H1 (cell line): ENCODE measurements around the gene CD72. TPM values are rescaled to one million over a fixed set of nuclear protein-coding genes. Genes with fewer than 3 reads are reported as not detected.

Experiments used
- CTCF ChIA-PET: fragments of 300-600 bp; sonication (Branson Sonifier 250); formaldehyde crosslinking; loops from one replicate; lab custom pipeline; 2021; ENCODE audit not compliant: partially characterized antibody; lab: Charles Lee
- POLR2A ChIA-PET: fragments of 300-600 bp; sonication (Branson Sonifier 250); formaldehyde crosslinking; loops from one replicate; lab custom pipeline; 2021; ENCODE audit warnings: inconsistent platforms; ENCODE audit not compliant: partially characterized antibody; lab: Charles Lee
- DNase-seq, 2 experiments: peaks; one replicate each; pipeline versions ENCODE4 v3.0.0 to v3.0.0-alpha.2; 2010 to 2022; ENCODE audit warnings: low spot score in 2 of 2, low read depth in 1 of 2, mixed read lengths in 1 of 2
- FAIRE-seq: peaks from 2 replicates; lab custom pipeline; 2011; peaks lifted over from hg19 to GRCh38; lab: Jason Lieb, UNC
- H2AFZ ChIP-seq: 2 replicates; pipeline ENCODE4 v1.8.1; 2012; ENCODE audit warnings: low read length, inconsistent platforms
- H2AK5ac ChIP-seq: 2 replicates; pipeline ENCODE4 v1.6.1; 2013; ENCODE audit warnings: low read depth, low read length
- H2BK120ac ChIP-seq: replicated peaks from 2 replicates; pipeline ENCODE3; 2013; ENCODE audit warnings: low read depth, low read length, inconsistent platforms
- H2BK12ac ChIP-seq: 2 replicates; pipeline ENCODE4 v1.6.1; 2013; ENCODE audit warnings: low read depth, low read length
- H2BK15ac ChIP-seq: 2 replicates; pipeline ENCODE4 v1.6.1; 2013; ENCODE audit warnings: low read length
- H2BK20ac ChIP-seq: 2 replicates; pipeline ENCODE4 v1.6.1; 2013; ENCODE audit warnings: low read length
- H2BK5ac ChIP-seq: 2 replicates; pipeline ENCODE4 v1.6.1; 2013; ENCODE audit warnings: low read depth, low read length
- H3K14ac ChIP-seq: 2 replicates; pipeline ENCODE4 v1.6.1; 2013; ENCODE audit warnings: inconsistent platforms; ENCODE audit not compliant: insufficient read length
- H3K18ac ChIP-seq: 2 replicates; pipeline ENCODE4 v1.6.1; 2013; ENCODE audit warnings: low read length; ENCODE audit errors: extremely low read depth
- H3K23ac ChIP-seq: 2 replicates; pipeline ENCODE4 v1.6.1; 2013; ENCODE audit warnings: inconsistent platforms; ENCODE audit not compliant: insufficient read length
- H3K23me2 ChIP-seq: 2 replicates; pipeline ENCODE4 v1.6.1; 2013; ENCODE audit warnings: low read depth, low read length
- H3K27ac ChIP-seq: 2 replicates; pipeline ENCODE4 v1.6.1; 2011; ENCODE audit warnings: low read depth, low read length, inconsistent platforms
- H3K27me3 ChIP-seq, 4 experiments: replicated peaks in 1 of 4; 1 replicate in 1 of 4; 2 replicates in 3 of 4; pipeline versions ENCODE4 v1.6.1 to v1.8.1; 2011 to 2013; ENCODE audit warnings: low read length in 3 of 4, mild to moderate bottlenecking in 3 of 4, inconsistent platforms in 2 of 4, mixed read lengths in 2 of 4, moderate library complexity in 1 of 4; ENCODE audit not compliant: control insufficient read depth in 3 of 4, insufficient read depth in 3 of 4; ENCODE audit errors: extremely low read depth in 1 of 4
- H3K36me3 ChIP-seq, 4 experiments: 2 replicates each; pipeline versions ENCODE4 v1.6.1 to v1.8.1; 2011 to 2013; ENCODE audit warnings: mild to moderate bottlenecking in 4 of 4, low read length in 3 of 4, moderate library complexity in 2 of 4, control low read depth in 1 of 4, inconsistent platforms in 1 of 4; ENCODE audit not compliant: insufficient read depth in 4 of 4, control insufficient read depth in 2 of 4
- H3K4ac ChIP-seq: replicated peaks from 2 replicates; pipeline ENCODE3; 2013; ENCODE audit warnings: low read length, low read depth, mixed read lengths, inconsistent platforms; ENCODE audit not compliant: insufficient read length
- H3K4me1 ChIP-seq, 4 experiments: replicated peaks in 1 of 4; 1 replicate in 1 of 4; 2 replicates in 3 of 4; pipeline versions ENCODE4 v1.6.1 to v1.8.1; 2011 to 2013; ENCODE audit warnings: low read length in 3 of 4, inconsistent platforms in 2 of 4, mixed read lengths in 1 of 4; ENCODE audit not compliant: insufficient read depth in 4 of 4, control insufficient read depth in 3 of 4
- H3K4me2 ChIP-seq, 2 experiments: 2 replicates each; pipeline versions ENCODE4 v1.6.1 to v1.8.1; 2011 to 2013; ENCODE audit warnings: low read depth in 2 of 2, low read length in 2 of 2, control low read depth in 1 of 2, inconsistent platforms in 1 of 2, mild to moderate bottlenecking in 1 of 2; ENCODE audit not compliant: insufficient read depth in 1 of 2
- H3K4me3 ChIP-seq, 4 experiments: fragments of 200-600, 300-600 bp in 1 of 4; sonication (generic), shearing (Covaris generic), sonication (Bioruptor Twin) in 1 of 4; 2 replicates each; pipeline versions ENCODE4 v1.5.1 to v1.8.1; 2011 to 2016; ENCODE audit warnings: low read length in 4 of 4, low read depth in 3 of 4, control low read depth in 2 of 4, inconsistent platforms in 2 of 4, mild to moderate bottlenecking in 2 of 4, mixed read lengths in 1 of 4, moderate library complexity in 1 of 4; ENCODE audit not compliant: insufficient read depth in 2 of 4; ENCODE audit errors: extremely low read depth in 1 of 4
- H3K56ac ChIP-seq: replicated peaks from 2 replicates; pipeline ENCODE3; 2013; ENCODE audit warnings: low read depth, mild to moderate bottlenecking, mixed read lengths, low read length, inconsistent platforms; ENCODE audit not compliant: insufficient read length
- H3K79me1 ChIP-seq: 2 replicates; pipeline ENCODE4 v1.6.1; 2013; ENCODE audit warnings: low read depth, low read length, control low read depth
- H3K79me2 ChIP-seq, 2 experiments: 2 replicates each; pipeline versions ENCODE4 v1.6.1 to v1.8.1; 2012 to 2013; ENCODE audit warnings: low read length in 2 of 2, mild to moderate bottlenecking in 2 of 2, inconsistent platforms in 1 of 2; ENCODE audit not compliant: insufficient read depth in 2 of 2, control insufficient read depth in 1 of 2
- H3K9ac ChIP-seq, 4 experiments: replicated peaks in 1 of 4; 1 replicate in 1 of 4; 2 replicates in 3 of 4; pipeline versions ENCODE4 v1.6.1 to v1.8.1; 2011 to 2013; ENCODE audit warnings: low read depth in 3 of 4, low read length in 3 of 4, control low read depth in 2 of 4, mild to moderate bottlenecking in 2 of 4, moderate library complexity in 2 of 4, inconsistent platforms in 1 of 4; ENCODE audit errors: extremely low read depth in 1 of 4
- H3K9me3 ChIP-seq, 2 experiments: 2 replicates each; pipeline versions ENCODE4 v1.6.1 to v1.8.1; 2012 to 2013; ENCODE audit warnings: mild to moderate bottlenecking in 2 of 2, moderate library complexity in 2 of 2, control low read depth in 1 of 2, inconsistent platforms in 1 of 2, low read depth in 1 of 2, low read length in 1 of 2, mixed read lengths in 1 of 2; ENCODE audit not compliant: insufficient read depth in 2 of 2
- H4K20me1 ChIP-seq, 2 experiments: replicated peaks in 1 of 2; 2 replicates each; pipeline versions ENCODE3 to v1.8.1; 2011 to 2013; ENCODE audit warnings: inconsistent platforms in 2 of 2, low read length in 2 of 2, mild to moderate bottlenecking in 1 of 2; ENCODE audit not compliant: insufficient read depth in 2 of 2, control insufficient read depth in 1 of 2
- H4K5ac ChIP-seq: 2 replicates; pipeline ENCODE4 v1.6.1; 2013; ENCODE audit warnings: low read length, low read depth, mixed read lengths, inconsistent platforms; ENCODE audit not compliant: insufficient read length
- H4K8ac ChIP-seq: 2 replicates; pipeline ENCODE4 v1.8.0; 2013; ENCODE audit warnings: mild to moderate bottlenecking, moderate library complexity, low read length, inconsistent platforms; ENCODE audit not compliant: insufficient read depth; ENCODE audit errors: extremely low read depth
- H4K91ac ChIP-seq: replicated peaks from 2 replicates; pipeline ENCODE3; 2013; ENCODE audit warnings: low read length, mixed read lengths, inconsistent platforms; ENCODE audit not compliant: insufficient read length
- ASH2L ChIP-seq: fragments of 200-600, 300-600 bp; sonication (generic); IDR thresholded peaks from one replicate; pipeline ENCODE4 v1.7.1; 2017; ENCODE audit warnings: low read length
- BACH1 ChIP-seq: IDR thresholded peaks from 2 replicates; pipeline ENCODE4 v1.6.1; 2012; ENCODE audit warnings: low read length, improper control_type of control experiment
- CREB1 ChIP-seq: IDR thresholded peaks from 2 replicates; pipeline ENCODE4 v1.6.1; 2012; ENCODE audit warnings: inconsistent platforms
- EGR1 ChIP-seq: IDR thresholded peaks from 2 replicates; pipeline ENCODE4 v1.6.1; 2011; ENCODE audit warnings: low read depth, low read length, borderline replicate concordance
- NRF1 ChIP-seq: IDR thresholded peaks from 2 replicates; pipeline ENCODE4 v1.6.1; 2011; ENCODE audit warnings: mild to moderate bottlenecking, low read depth, low read length, improper control_type of control experiment
- PHF8 ChIP-seq: fragments of 200-600 bp; sonication (generic); conservative IDR thresholded peaks from 2 replicates; pipeline ENCODE4 v1.7.1; 2012; ENCODE audit warnings: low read depth, mild to moderate bottlenecking, inconsistent platforms, low read length, moderate library complexity
- RAD21 ChIP-seq, 2 experiments: IDR thresholded peaks in 1 of 2; conservative IDR thresholded peaks in 1 of 2; 2 replicates each; pipeline ENCODE4 v1.6.1; 2011; ENCODE audit warnings: low read depth in 2 of 2, low read length in 2 of 2, improper control_type of control experiment in 1 of 2, inconsistent platforms in 1 of 2, mild to moderate bottlenecking in 1 of 2, moderate library complexity in 1 of 2
- RFX5 ChIP-seq: IDR thresholded peaks from 2 replicates; pipeline ENCODE4 v1.6.1; 2011; ENCODE audit warnings: low read depth, low read length, improper control_type of control experiment, borderline replicate concordance
- RNF2 ChIP-seq: fragments of 200-900, 300-1000 bp; sonication (generic); IDR thresholded peaks from 2 replicates; pipeline ENCODE4 v1.7.1; 2016; ENCODE audit warnings: borderline replicate concordance, low read depth, mild to moderate bottlenecking, antibody characterized with exemption, low read length; ENCODE audit not compliant: poor library complexity, severe bottlenecking; ENCODE audit errors: missing control alignments
- SAP30 ChIP-seq: fragments of 300-600 bp; sonication (generic); IDR thresholded peaks from 2 replicates; pipeline ENCODE4 v1.7.1; 2012; ENCODE audit warnings: low read length, moderate library complexity, mild to moderate bottlenecking, inconsistent platforms; ENCODE audit not compliant: insufficient read depth, insufficient replicate concordance
- SIN3A ChIP-seq, 2 experiments: IDR thresholded peaks in 1 of 2; conservative IDR thresholded peaks in 1 of 2; 2 replicates each; pipeline ENCODE4 v1.6.1; 2011 to 2012; ENCODE audit warnings: low read length in 2 of 2, improper control_type of control experiment in 1 of 2, low read depth in 1 of 2, mild to moderate bottlenecking in 1 of 2
- SP1 ChIP-seq: IDR thresholded peaks from 2 replicates; pipeline ENCODE4 v1.6.1; 2011; ENCODE audit warnings: low read depth, low read length
- WGBS, 2 experiments: shearing (Covaris generic) in 1 of 2; methylation state at CpG; one replicate each; pipeline versions ENCODE4 v1.1.6 to v1.1.7; 2013 to 2015; ENCODE audit warnings: low lambda C conversion rate in 2 of 2, mixed read lengths in 2 of 2, inconsistent platforms in 1 of 2, low coverage in 1 of 2, missing lambda C conversion rate in 1 of 2; ENCODE audit not compliant: insufficient replicate concordance in 2 of 2, insufficient coverage in 1 of 2, insufficient read length in 1 of 2; ENCODE audit errors: extremely low coverage in 1 of 2, missing lambda C conversion rate in 1 of 2; 5-methylcytosine and 5-hydroxymethylcytosine counted together
- polyA plus RNA-seq, 7 experiments: library from polyadenylated mRNA; depleted of rRNA in 3 of 7; stranded (reverse) in 5 of 7; unstranded in 2 of 7; fragments of >200 nt in 5 of 7; fragments of 200-250 nt in 2 of 7; gene quantifications; 1 replicate in 5 of 7; 2 replicates in 1 of 7; 4 replicates in 1 of 7; pipeline versions ENCODE4 v1.2.1 to v1.2.3, GENCODE V29; 2011 to 2013; ENCODE audit warnings: missing spikeins in 2 of 7, mixed read lengths in 2 of 7
- total RNA-seq: library from RNA; stranded (reverse); fragmentation: NEBNext Ultra II Directional; extraction: Animal tissue kit (Norgen Biotek cat#: 25700); gene quantifications from 2 replicates; pipeline ENCODE4 v1.2.1, GENCODE V29; 2021

Gene CD72
- total and polyA plus RNA-seq, 2 of the 8 experiments (the other 6 are each of a cell fraction or from before 2014, with no cell fraction given), result 4.0 to 4.5 TPM

GRCh38 chr9:35611230-35611797 lies 6.9 kb downstream of the CD72 start:
- Histone ChIP-seq H3K23ac (no peak overlapping the region), H4K5ac (no peak overlapping the region), H3K79me2 (peaks cover 0 to 2% of the 10 kb centered on the region in 2 experiments; a peak in 1 of 4 replicates), H3K27me3 (peaks cover 0 to 7% (median 5%) of the 10 kb centered on the region in 4 experiments; a peak in 4 of 7 replicates), H2BK12ac (no peak overlapping the region), H3K4ac (no peak overlapping the region), H3K56ac (no peak overlapping the region), H3K36me3 (peaks cover 3 to 12% (median 9%) of the 10 kb centered on the region in 4 experiments; a peak in 5 of 8 replicates), H3K9ac (no peak overlapping the region), H2AK5ac (no peak overlapping the region), H2BK20ac (no peak overlapping the region), H4K8ac (no peak overlapping the region), H4K91ac (no peak overlapping the region), H3K18ac (no peak overlapping the region), H2BK5ac (no peak overlapping the region), H3K23me2 (0 out of 2 replicates have a peak, but pooled peaks cover 1% of the 10 kb centered on the region), H3K79me1 (no peaks in the 10 kb centered on the region), H2AFZ (no peak overlapping the region), H3K14ac (no peak overlapping the region), H3K4me2 (no peak overlapping the region), H3K9me3 (no peaks in the 10 kb centered on the region), H3K27ac (no peak overlapping the region), H3K4me1 (peaks cover 0 to 5% (median 3%) of the 10 kb centered on the region in 4 experiments; a peak in 4 of 7 replicates), H3K4me3 (no peak overlapping the region), H2BK15ac (no peak overlapping the region), H2BK120ac (no peak overlapping the region), H4K20me1 (peaks cover 0 to 11% of the 10 kb centered on the region in 2 experiments)
- FAIRE-seq, result peak; percentile 86
- ChIA-PET POLR2A (interaction anchor here (0.8 to 1.6 kb wide), 7 partner anchors 12 to 77 kb away, joined by 3 to 5 read pairs (median 3); partner anchors contain the start of genes CCDC107 and RMRP), CTCF (interaction anchor here (0.7 to 6.1 kb wide), 39 partner anchors 9 to 310 kb away, joined by 3 to 47 read pairs (median 4); partner anchors contain the start of genes ARHGEF39, CCDC107, CREB3 and RMRP)
- 38% methylated on average over 8 of the region's 8 CpGs; no CpG with 5 or more reads in 1 of the 2 experiments for WGBS, 2 experiments
- peak in 1 of 2 experiments; percentile 55 for DNase-seq
- peak; percentile 41 to 58 for TF ChIP-seq RAD21 (IDR thresholded peaks at IDR 0.05 in 1 of 2, conservative IDR thresholded peaks at IDR 0.05 in 1 of 2; ENCODE audit: low read depth in 2 of 2, low read length in 2 of 2)
- no peak for TF ChIP-seq BACH1
- no peak for TF ChIP-seq SAP30
- no peak for TF ChIP-seq CREB1
- no peak for TF ChIP-seq NRF1
- no peak for TF ChIP-seq EGR1
- no peak for TF ChIP-seq SP1
- TF ChIP-seq SIN3A (conservative IDR thresholded peaks at IDR 0.05 in 1 of 2, IDR thresholded peaks at IDR 0.05 in 1 of 2; ENCODE audit: low read depth in 1 of 2, low read length in 2 of 2), result 0 out of 4 replicates have a peak, but pooled peaks of 1 of the 2 experiments have one; percentile 47
- TF ChIP-seq PHF8, result no peak
- no peak for TF ChIP-seq RFX5
- no peak for TF ChIP-seq ASH2L
- TF ChIP-seq RNF2, result no peak
